K562 (cell line): ENCODE data around the gene CYSRT1. TPM values are rescaled to one million over a fixed set of nuclear protein-coding genes. Genes with fewer than 3 reads are reported as not detected.

Source experiments
- ELF1 ChIP-seq: fragments of 200-800 bp; sonication (Bioruptor generic); IDR thresholded peaks from 2 replicates; pipeline ENCODE4 v1.6.1; 2016; ENCODE audit warnings: missing genetic modification characterization, missing compliant biosample characterization
- ESRRA ChIP-seq: fragments of 450-650 bp; IDR thresholded peaks from 2 replicates; pipeline ENCODE4 v1.6.1; 2014; ENCODE audit warnings: low read depth, mild to moderate bottlenecking, moderate library complexity, borderline replicate concordance
- FOS ChIP-seq: IDR thresholded peaks from 3 replicates; pipeline ENCODE4 v1.6.1; 2011; ENCODE audit not compliant: insufficient read length; ENCODE audit errors: extremely low read depth
- FOXK2 ChIP-seq, 2 experiments: fragments of 450-650 bp; IDR thresholded peaks in 1 of 2; conservative IDR thresholded peaks in 1 of 2; 2 replicates each; pipeline ENCODE4 v1.6.1; 2016; ENCODE audit warnings: low read depth in 2 of 2, mild to moderate bottlenecking in 1 of 2
- ILF3 ChIP-seq: fragments of 450-650 bp; IDR thresholded peaks from 2 replicates; pipeline ENCODE4 v1.6.1; 2018; ENCODE audit warnings: antibody characterized with exemption, mild to moderate bottlenecking, moderate library complexity, borderline replicate concordance
- MYNN ChIP-seq, 2 experiments: sonication (generic); formaldehyde crosslinking in 1 of 2; IDR thresholded peaks; 2 replicates each; pipeline versions ENCODE4 v1.5.0 to v1.6.1; 2016 to 2020; ENCODE audit warnings: antibody characterized with exemption in 1 of 2, missing genetic modification reagents in 1 of 2
- NEUROD1 ChIP-seq: fragments of 150-350 bp; IDR thresholded peaks from 2 replicates; pipeline ENCODE4 v1.6.1; 2014; ENCODE audit warnings: borderline replicate concordance, low read length, low read depth; ENCODE audit not compliant: partially characterized antibody
- NONO ChIP-seq, 2 experiments: fragments of 200-400 bp in 1 of 2; fragments of 450-650 bp in 1 of 2; formaldehyde crosslinking in 1 of 2; IDR thresholded peaks; 2 replicates each; pipeline ENCODE4 v1.6.1; 2017; ENCODE audit warnings: low read depth in 2 of 2, mild to moderate bottlenecking in 2 of 2, moderate library complexity in 2 of 2, low read length in 1 of 2
- POLR2AphosphoS5 ChIP-seq: IDR thresholded peaks from 2 replicates; pipeline ENCODE4 v1.6.1; 2011; ENCODE audit warnings: mild to moderate bottlenecking, low read depth, low read length, moderate library complexity; ENCODE audit not compliant: control insufficient read depth, insufficient read depth
- POLR2H ChIP-seq: IDR thresholded peaks from 2 replicates; pipeline ENCODE4 v1.6.1; 2016; ENCODE audit warnings: missing genetic modification characterization, low read depth, mild to moderate bottlenecking, control low read depth, missing compliant biosample characterization, moderate library complexity
- RB1 ChIP-seq: fragments of 450-650 bp; IDR thresholded peaks from 2 replicates; pipeline ENCODE4 v1.6.1; 2017; ENCODE audit warnings: low read depth, mild to moderate bottlenecking
- RBFOX2 ChIP-seq: fragments of 200-400 bp; formaldehyde crosslinking; IDR thresholded peaks from 2 replicates; pipeline ENCODE4 v1.6.1; 2017; ENCODE audit warnings: low read depth, mild to moderate bottlenecking, low read length, moderate library complexity
- RNF2 ChIP-seq: sonication (generic); IDR thresholded peaks from 2 replicates; pipeline ENCODE4 v1.6.1; 2016
- SETDB1 ChIP-seq: IDR thresholded peaks from one replicate; pipeline ENCODE4 v1.6.1; 2012; ENCODE audit warnings: low read length, control low read depth, inconsistent platforms
- SIN3B ChIP-seq: fragments of 450-650 bp; IDR thresholded peaks from 2 replicates; pipeline ENCODE4 v1.6.1; 2017; ENCODE audit warnings: low read depth, mild to moderate bottlenecking, moderate library complexity
- SPI1 ChIP-seq: IDR thresholded peaks from 2 replicates; pipeline ENCODE4 v1.6.1; 2011; ENCODE audit warnings: low read depth, low read length, control low read depth, borderline replicate concordance
- STAG1 ChIP-seq: sonication (generic); formaldehyde crosslinking; IDR thresholded peaks from 2 replicates; pipeline ENCODE4 v1.5.0; 2020; ENCODE audit warnings: missing genetic modification reagents, borderline replicate concordance
- SUPT5H ChIP-seq: fragments of 450-650 bp; IDR thresholded peaks from 2 replicates; pipeline ENCODE4 v1.6.1; 2016
- TBL1XR1 ChIP-seq, 2 experiments: IDR thresholded peaks; 2 replicates each; pipeline ENCODE4 v1.6.1; 2012; ENCODE audit warnings: improper control_type of control experiment in 2 of 2, low read length in 2 of 2, mild to moderate bottlenecking in 1 of 2
- TEAD4 ChIP-seq, 2 experiments: sonication (generic) in 1 of 2; formaldehyde crosslinking in 1 of 2; IDR thresholded peaks; 2 replicates each; pipeline versions ENCODE4 v1.6.1 to v1.8.0; 2012 to 2022; ENCODE audit warnings: borderline replicate concordance in 1 of 2, inconsistent platforms in 1 of 2, low read length in 1 of 2, mild to moderate bottlenecking in 1 of 2, missing genetic modification reagents in 1 of 2
- ZNF174 ChIP-seq: fragments of 250-450 bp; sonication (Bioruptor Pico); IDR thresholded peaks from 2 replicates; pipeline ENCODE4 v1.4.0; 2020; ENCODE audit warnings: mild to moderate bottlenecking
- ZNF24 ChIP-seq: fragments of 450-650 bp; IDR thresholded peaks from 2 replicates; pipeline ENCODE4 v1.6.1; 2016
- polyA plus RNA-seq, 8 experiments: library from polyadenylated mRNA; depleted of rRNA in 4 of 8; stranded (reverse) in 5 of 8; unstranded in 3 of 8; fragments of >200 nt; fragmentation: Nextera tagmentation in 2 of 8; fragmentation: Illumina TruSeq in 1 of 8; extraction: Ambion mirVana in 2 of 8; extraction: Trizol in 1 of 8; gene quantifications; 2 replicates each; pipeline versions ENCODE4 v1.2.1 to v1.2.3, GENCODE V29; 2011 to 2014; ENCODE audit warnings: inconsistent platforms in 1 of 8, missing spikeins in 1 of 8
- total RNA-seq, 7 experiments: library from RNA; depleted of rRNA in 6 of 7; stranded (reverse); fragments of >200 nt in 6 of 7; fragmentation: Illumina TruSeq in 2 of 7; extraction: Trizol in 2 of 7; gene quantifications; 2 replicates each; pipeline versions ENCODE4 v1.2.1 to v1.2.3, GENCODE V29; 2011 to 2021; ENCODE audit warnings: low replicate concordance in 1 of 7
- TF ChIP-seq, protein P1 (sequence below): sonication (generic); formaldehyde crosslinking; IDR thresholded peaks from 2 replicates; pipeline ENCODE4 v1.9.0; 2022; ENCODE audit warnings: mild to moderate bottlenecking, missing genetic modification reagents
- TF ChIP-seq, protein P2 (sequence below): fragments of 200-800 bp; sonication (Bioruptor generic); IDR thresholded peaks from 2 replicates; pipeline ENCODE4 v1.6.1; 2017; ENCODE audit warnings: missing genetic modification characterization, missing compliant biosample characterization
- TF ChIP-seq, protein P3 (sequence below): fragments of 200-800 bp; sonication (Bioruptor generic); IDR thresholded peaks from 2 replicates; pipeline ENCODE4 v1.6.1; 2017; ENCODE audit warnings: missing genetic modification characterization, missing compliant biosample characterization

The CYSRT1 gene
- total and polyA plus RNA-seq, 9 of the 15 experiments (the other 6 are each of a cell fraction or from before 2014, with no cell fraction given) = 0.04 to 1.4 (median 0.42) TPM; not detected in 3

- TF ChIP-seq SPI1 = peak; percentile 85; the same call in 1 of the 2 replicates
- peak; percentile 68 for TF ChIP-seq SIN3B
- 0 out of 2 replicates have a peak, but pooled peaks have one; percentile 47 for TF ChIP-seq ILF3
- peak; percentile 92 for TF ChIP-seq POLR2H (tag)
- peak; percentile 88 for TF ChIP-seq SUPT5H
- TF ChIP-seq, protein P1, sequence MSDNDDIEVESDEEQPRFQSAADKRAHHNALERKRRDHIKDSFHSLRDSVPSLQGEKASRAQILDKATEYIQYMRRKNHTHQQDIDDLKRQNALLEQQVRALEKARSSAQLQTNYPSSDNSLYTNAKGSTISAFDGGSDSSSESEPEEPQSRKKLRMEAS = peak; percentile 53; the same call in 1 of the 2 replicates
- TF ChIP-seq TBL1XR1 (IDR thresholded peaks at IDR 0.05; ENCODE audit: low read length in 2 of 2) = no peak
- TF ChIP-seq POLR2AphosphoS5 = peak; percentile 67; the same call in 1 of the 2 replicates
- TF ChIP-seq ZNF174 (CRISPR knock-in tag) = no peak
- TF ChIP-seq, protein P2, sequence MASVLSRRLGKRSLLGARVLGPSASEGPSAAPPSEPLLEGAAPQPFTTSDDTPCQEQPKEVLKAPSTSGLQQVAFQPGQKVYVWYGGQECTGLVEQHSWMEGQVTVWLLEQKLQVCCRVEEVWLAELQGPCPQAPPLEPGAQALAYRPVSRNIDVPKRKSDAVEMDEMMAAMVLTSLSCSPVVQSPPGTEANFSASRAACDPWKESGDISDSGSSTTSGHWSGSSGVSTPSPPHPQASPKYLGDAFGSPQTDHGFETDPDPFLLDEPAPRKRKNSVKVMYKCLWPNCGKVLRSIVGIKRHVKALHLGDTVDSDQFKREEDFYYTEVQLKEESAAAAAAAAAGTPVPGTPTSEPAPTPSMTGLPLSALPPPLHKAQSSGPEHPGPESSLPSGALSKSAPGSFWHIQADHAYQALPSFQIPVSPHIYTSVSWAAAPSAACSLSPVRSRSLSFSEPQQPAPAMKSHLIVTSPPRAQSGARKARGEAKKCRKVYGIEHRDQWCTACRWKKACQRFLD = 0 out of 2 replicates have a peak, but pooled peaks have one; percentile 38
- no peak for TF ChIP-seq STAG1 (CRISPR knock-in tag)
- TF ChIP-seq SETDB1 = no peak
- peak; percentile 62; the same call in 1 of the 2 replicates for TF ChIP-seq RNF2
- TF ChIP-seq NONO (IDR thresholded peaks at IDR 0.05; ENCODE audit: low read depth in 2 of 2, low read length in 1 of 2) = peak in 1 of 2 experiments; percentile 92; a peak in 3 of 4 replicates
- TF ChIP-seq, protein P3, sequence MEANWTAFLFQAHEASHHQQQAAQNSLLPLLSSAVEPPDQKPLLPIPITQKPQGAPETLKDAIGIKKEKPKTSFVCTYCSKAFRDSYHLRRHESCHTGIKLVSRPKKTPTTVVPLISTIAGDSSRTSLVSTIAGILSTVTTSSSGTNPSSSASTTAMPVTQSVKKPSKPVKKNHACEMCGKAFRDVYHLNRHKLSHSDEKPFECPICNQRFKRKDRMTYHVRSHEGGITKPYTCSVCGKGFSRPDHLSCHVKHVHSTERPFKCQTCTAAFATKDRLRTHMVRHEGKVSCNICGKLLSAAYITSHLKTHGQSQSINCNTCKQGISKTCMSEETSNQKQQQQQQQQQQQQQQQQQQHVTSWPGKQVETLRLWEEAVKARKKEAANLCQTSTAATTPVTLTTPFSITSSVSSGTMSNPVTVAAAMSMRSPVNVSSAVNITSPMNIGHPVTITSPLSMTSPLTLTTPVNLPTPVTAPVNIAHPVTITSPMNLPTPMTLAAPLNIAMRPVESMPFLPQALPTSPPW (CRISPR knock-in tag) = peak; percentile 59; the same call in 1 of the 2 replicates
- peak; percentile 23 for TF ChIP-seq RB1
- peak; percentile 94 for TF ChIP-seq NEUROD1
- TF ChIP-seq FOS = peak; percentile 97
- no peak for TF ChIP-seq ZNF24
- peak in 1 of 2 experiments; percentile 70; a peak in 1 of 4 replicates for TF ChIP-seq FOXK2 (conservative IDR thresholded peaks at IDR 0.05 in 1 of 2, IDR thresholded peaks at IDR 0.05 in 1 of 2; ENCODE audit: low read depth in 2 of 2)
- TF ChIP-seq ESRRA = peak; percentile 99
- no peak for TF ChIP-seq TEAD4 (IDR thresholded peaks at IDR 0.05; ENCODE audit: low read length)
- TF ChIP-seq TEAD4 (CRISPR knock-in tag; IDR thresholded peaks at IDR 0.05; ENCODE audit: borderline replicate concordance) = no peak
- TF ChIP-seq ELF1 (tag) = peak; percentile 95
- TF ChIP-seq MYNN (IDR thresholded peaks at IDR 0.05) = peak; percentile 43; the same call in 1 of the 2 replicates
- TF ChIP-seq MYNN (CRISPR knock-in tag; IDR thresholded peaks at IDR 0.05) = no peak
- peak; percentile 93 for TF ChIP-seq RBFOX2
These were observed 24.4 kb upstream of the CYSRT1 start, which contains the start of gene TPRN (continued) for GRCh38 chr9:137200311-137201204.
